Measurements from ENCODE around the gene SBF2. TPM values are rescaled to one million over a fixed set of nuclear protein-coding genes. Genes with fewer than 3 reads are reported as not detected.

SBF2 gene
- total and polyA plus RNA-seq, 8 donors: 25.7 to 62.6 (median 57.0) TPM

GRCh38 chr11:9821008-9821752, 472.8 kb downstream of the SBF2 start:
- intact Hi-C loops (cut with DNase I): no loop called here
- no peaks in the 10 kb centered on the region for H3K9me3 ChIP-seq
- no peak overlapping the region for H3K27ac ChIP-seq
- H3K4me3 ChIP-seq: no peak overlapping the region
- H3K27me3 ChIP-seq: no peaks in the 10 kb centered on the region
- TF ChIP-seq, protein P1, sequence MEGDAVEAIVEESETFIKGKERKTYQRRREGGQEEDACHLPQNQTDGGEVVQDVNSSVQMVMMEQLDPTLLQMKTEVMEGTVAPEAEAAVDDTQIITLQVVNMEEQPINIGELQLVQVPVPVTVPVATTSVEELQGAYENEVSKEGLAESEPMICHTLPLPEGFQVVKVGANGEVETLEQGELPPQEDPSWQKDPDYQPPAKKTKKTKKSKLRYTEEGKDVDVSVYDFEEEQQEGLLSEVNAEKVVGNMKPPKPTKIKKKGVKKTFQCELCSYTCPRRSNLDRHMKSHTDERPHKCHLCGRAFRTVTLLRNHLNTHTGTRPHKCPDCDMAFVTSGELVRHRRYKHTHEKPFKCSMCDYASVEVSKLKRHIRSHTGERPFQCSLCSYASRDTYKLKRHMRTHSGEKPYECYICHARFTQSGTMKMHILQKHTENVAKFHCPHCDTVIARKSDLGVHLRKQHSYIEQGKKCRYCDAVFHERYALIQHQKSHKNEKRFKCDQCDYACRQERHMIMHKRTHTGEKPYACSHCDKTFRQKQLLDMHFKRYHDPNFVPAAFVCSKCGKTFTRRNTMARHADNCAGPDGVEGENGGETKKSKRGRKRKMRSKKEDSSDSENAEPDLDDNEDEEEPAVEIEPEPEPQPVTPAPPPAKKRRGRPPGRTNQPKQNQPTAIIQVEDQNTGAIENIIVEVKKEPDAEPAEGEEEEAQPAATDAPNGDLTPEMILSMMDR (IDR thresholded peaks at IDR 0.05): no peak
- H3K4me1 ChIP-seq: no peaks in the 10 kb centered on the region
- peak in 1 of 4 donors; percentile 3 for DNase-seq
- ATAC-seq: no peak
- no peaks in the 10 kb centered on the region for H3K36me3 ChIP-seq

- TF ChIP-seq, protein P1 (IDR thresholded peaks at IDR 0.05): no peak
- no peak overlapping the region for H3K4me3 ChIP-seq
- DNase-seq (peak in 2 of 4 donors; percentile 22 to 36), ATAC-seq (no peak)
- no peaks in the 10 kb centered on the region for H3K27me3 ChIP-seq
- H3K9me3 ChIP-seq: no peaks in the 10 kb centered on the region
- peaks cover 0 to 4% of the 10 kb centered on the region in 2 donors for H3K36me3 ChIP-seq
- H3K4me1 ChIP-seq: no peaks in the 10 kb centered on the region
- intact Hi-C loops (cut with DNase I): no loop called here
- H3K27ac ChIP-seq: no peak overlapping the region
Measured at GRCh38 chr11:9820260-9820659, 473.8 kb downstream of the SBF2 start.

DNA sequence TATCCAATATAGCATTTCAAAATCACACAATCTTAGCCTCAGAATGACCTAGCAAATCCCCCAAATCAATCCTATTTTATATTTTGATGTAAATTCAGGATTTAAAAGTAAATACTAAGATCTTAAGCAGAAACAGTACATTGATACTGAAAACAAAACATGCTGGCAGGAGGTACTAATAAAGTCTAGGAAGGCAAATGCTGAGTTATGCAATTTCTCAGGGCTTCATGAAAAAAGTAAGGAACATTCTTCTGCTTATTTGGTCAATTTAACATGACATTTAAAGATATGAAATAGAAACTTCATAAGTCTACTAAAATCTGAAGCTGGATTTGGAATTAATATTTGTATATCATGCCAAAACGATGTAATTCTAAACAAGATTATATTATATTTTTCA, 476.8 kb downstream of the SBF2 start:
- Histone ChIP-seq H3K4me1 (no peaks in the 10 kb centered on the region), H3K4me3 (no peak overlapping the region), H3K27ac (no peak overlapping the region), H3K36me3 (peaks cover 0 to 12% of the 10 kb centered on the region in 2 donors), H3K9me3 (no peaks in the 10 kb centered on the region), H3K27me3 (no peaks in the 10 kb centered on the region)
- intact Hi-C loops (cut with DNase I): no loop called here
- ATAC-seq (no peak), DNase-seq (no peak)
- TF ChIP-seq, protein P1 (IDR thresholded peaks at IDR 0.05): no peak

DNA sequence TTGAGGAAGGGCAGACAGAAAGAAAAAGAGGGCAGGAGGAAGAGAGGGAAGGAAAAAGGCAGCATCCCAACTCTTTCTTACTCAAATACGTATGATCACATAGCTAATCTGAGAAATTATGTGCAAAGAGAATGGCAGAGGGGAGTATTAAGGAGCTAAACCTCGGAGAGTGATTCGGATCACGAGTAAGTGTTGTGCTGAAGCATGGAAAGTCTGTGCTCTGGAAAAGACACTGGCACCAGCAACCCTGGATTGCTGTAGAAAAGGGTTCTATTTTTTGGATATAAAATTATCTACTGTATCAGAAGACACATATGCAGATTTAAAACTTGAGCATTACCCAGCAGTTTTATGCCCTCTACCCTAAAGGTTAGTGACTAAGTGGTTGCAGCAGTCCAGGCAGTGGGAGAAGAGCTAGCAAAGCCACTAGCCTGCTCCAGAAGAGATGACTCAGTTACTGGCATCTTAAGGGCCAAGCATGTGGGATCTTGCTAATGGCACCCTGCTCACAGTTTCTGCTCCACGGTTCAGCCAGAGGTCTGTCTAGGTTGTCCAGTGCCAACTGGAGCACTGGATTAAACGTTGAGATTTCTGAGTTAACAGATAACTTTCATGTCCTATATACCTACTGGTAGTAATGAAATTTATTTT, 478.4 kb downstream of the SBF2 start:
- Histone ChIP-seq H3K27ac (no peak overlapping the region), H3K4me1 (no peaks in the 10 kb centered on the region), H3K27me3 (no peaks in the 10 kb centered on the region), H3K36me3 (peaks cover 0 to 28% of the 10 kb centered on the region in 2 donors), H3K4me3 (no peak overlapping the region), H3K9me3 (no peaks in the 10 kb centered on the region)
- intact Hi-C loops (cut with DNase I): no loop called here
- no peak for DNase-seq
- ATAC-seq: peak; percentile 64
- TF ChIP-seq, protein P1 (IDR thresholded peaks at IDR 0.05): no peak

DNA sequence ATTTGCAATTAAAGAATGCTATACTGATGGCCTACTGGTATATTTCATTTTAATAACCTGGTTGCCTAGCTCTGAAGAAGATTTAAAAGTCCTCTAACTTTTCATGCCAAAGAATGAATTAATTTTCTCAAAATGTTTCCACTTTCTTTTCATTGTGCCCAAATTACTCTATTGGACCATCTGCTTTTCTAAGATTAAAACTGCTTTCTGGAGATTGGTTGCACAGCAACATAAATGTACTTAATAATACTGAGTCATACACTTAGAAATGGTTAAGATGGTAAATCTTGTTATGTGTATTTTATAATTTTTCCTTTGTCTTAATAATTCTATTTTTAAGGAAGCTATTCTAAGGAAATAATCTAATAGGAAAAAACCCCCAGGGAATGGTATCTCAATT, 479.9 kb downstream of the SBF2 start:
- Histone ChIP-seq H3K27ac (no peak overlapping the region), H3K27me3 (no peaks in the 10 kb centered on the region), H3K9me3 (no peaks in the 10 kb centered on the region), H3K36me3 (peaks cover 0 to 31% of the 10 kb centered on the region in 2 donors), H3K4me3 (no peak overlapping the region), H3K4me1 (no peaks in the 10 kb centered on the region)
- DNase-seq: no peak
- TF ChIP-seq, protein P1 (IDR thresholded peaks at IDR 0.05): no peak
- intact Hi-C loops (cut with DNase I): no loop called here
- ATAC-seq: no peak

All from left lung (tissue), 10 donors.